ENCODE results near the gene PLEKHM2. TPM values are rescaled to one million over a fixed set of nuclear protein-coding genes. Genes with fewer than 3 reads are reported as not detected.

PLEKHM2 gene
- total RNA-seq, 4 donors from 2014 or later = 34.6 to 57.9 (median 42.4) TPM

DNA sequence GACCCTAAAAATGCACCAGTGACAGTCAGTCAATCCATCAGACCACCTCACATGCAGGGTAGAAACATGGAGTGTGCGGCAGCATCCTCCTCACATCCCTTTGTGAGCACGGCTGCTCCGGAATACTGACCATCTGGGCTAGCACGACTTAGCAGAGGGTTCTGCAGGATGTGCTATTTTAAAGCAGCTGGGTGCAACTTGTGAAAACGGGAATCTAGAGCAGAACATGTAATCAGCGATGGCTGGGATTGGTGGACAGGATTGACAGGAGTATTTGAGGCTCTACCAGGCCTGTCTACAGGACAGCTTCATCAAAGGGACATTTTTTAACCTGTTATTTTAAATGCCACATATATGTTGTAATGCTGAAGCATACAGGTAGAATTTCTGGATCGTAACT is 16.8 kb upstream of the PLEKHM2 start:
- DNase-seq = no peak
- no peak for TF ChIP-seq POLR2A (IDR thresholded peaks at IDR 0.05)
- TF ChIP-seq, protein P1, sequence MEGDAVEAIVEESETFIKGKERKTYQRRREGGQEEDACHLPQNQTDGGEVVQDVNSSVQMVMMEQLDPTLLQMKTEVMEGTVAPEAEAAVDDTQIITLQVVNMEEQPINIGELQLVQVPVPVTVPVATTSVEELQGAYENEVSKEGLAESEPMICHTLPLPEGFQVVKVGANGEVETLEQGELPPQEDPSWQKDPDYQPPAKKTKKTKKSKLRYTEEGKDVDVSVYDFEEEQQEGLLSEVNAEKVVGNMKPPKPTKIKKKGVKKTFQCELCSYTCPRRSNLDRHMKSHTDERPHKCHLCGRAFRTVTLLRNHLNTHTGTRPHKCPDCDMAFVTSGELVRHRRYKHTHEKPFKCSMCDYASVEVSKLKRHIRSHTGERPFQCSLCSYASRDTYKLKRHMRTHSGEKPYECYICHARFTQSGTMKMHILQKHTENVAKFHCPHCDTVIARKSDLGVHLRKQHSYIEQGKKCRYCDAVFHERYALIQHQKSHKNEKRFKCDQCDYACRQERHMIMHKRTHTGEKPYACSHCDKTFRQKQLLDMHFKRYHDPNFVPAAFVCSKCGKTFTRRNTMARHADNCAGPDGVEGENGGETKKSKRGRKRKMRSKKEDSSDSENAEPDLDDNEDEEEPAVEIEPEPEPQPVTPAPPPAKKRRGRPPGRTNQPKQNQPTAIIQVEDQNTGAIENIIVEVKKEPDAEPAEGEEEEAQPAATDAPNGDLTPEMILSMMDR (IDR thresholded peaks at IDR 0.05) = no peak
- Histone ChIP-seq H3K36me3 (peaks cover 0 to 26% (median 0%) of the 10 kb centered on the region in 3 donors), H3K27me3 (no peaks in the 10 kb centered on the region), H3K9me3 (no peaks in the 10 kb centered on the region), H3K4me3 (no peak overlapping the region), H3K4me1 (no peaks in the 10 kb centered on the region), H3K27ac (no peak overlapping the region)
- WGBS, 2 donors = 87 to 89% methylated on average over 7 of the region's 7 CpGs
- intact Hi-C loops (cut with DNase I) = no loop called here

- no peaks in the 10 kb centered on the region for H3K9me3 ChIP-seq
- H3K27me3 ChIP-seq = no peaks in the 10 kb centered on the region
- 78% methylated on average over 5 of the region's 5 CpGs for WGBS, 2 donors
- H3K27ac ChIP-seq = no peak overlapping the region
- DNase-seq = no peak
- H3K4me3 ChIP-seq = no peak overlapping the region
- peaks cover 0 to 23% (median 0%) of the 10 kb centered on the region in 3 donors for H3K36me3 ChIP-seq
- H3K4me1 ChIP-seq = no peaks in the 10 kb centered on the region
- TF ChIP-seq POLR2A (IDR thresholded peaks at IDR 0.05) = no peak
- TF ChIP-seq, protein P1 (IDR thresholded peaks at IDR 0.05) = no peak
- intact Hi-C loops (cut with DNase I) = no loop called here
Observed at GRCh38 chr1:15668089-15668754, 15.9 kb upstream of the PLEKHM2 start.

DNA sequence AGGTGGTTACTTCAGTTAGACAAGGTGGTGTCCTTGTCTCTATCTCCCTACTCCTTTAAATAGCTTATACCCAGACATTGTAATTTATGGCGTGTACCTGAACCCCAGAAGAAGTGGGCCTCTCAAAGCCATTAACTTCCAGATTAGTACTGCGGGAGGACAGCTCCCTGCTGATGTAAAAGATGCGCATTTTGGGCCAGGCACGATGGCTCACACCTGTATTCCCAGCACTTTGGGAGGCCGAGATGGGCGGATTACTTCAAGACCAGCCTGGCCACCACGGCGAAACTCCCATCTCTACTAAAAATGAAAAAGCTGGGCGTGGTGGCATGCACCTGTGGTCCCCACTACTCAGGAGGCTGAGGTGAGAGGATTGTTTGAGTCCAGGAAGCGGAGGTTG is 15.0 kb upstream of the PLEKHM2 start:
- TF ChIP-seq POLR2A (IDR thresholded peaks at IDR 0.05) = no peak
- TF ChIP-seq, protein P1 (IDR thresholded peaks at IDR 0.05) = no peak
- Histone ChIP-seq H3K9me3 (no peaks in the 10 kb centered on the region), H3K27me3 (no peaks in the 10 kb centered on the region), H3K27ac (no peak overlapping the region), H3K4me1 (peaks cover 0 to under 1% (median 0%) of the 10 kb centered on the region in 3 donors), H3K36me3 (peaks cover 0 to 14% (median 0%) of the 10 kb centered on the region in 3 donors), H3K4me3 (no peak overlapping the region)
- 89 to 94% methylated on average over 8 to 10 of the region's 10 CpGs for WGBS, 2 donors
- intact Hi-C loops (cut with DNase I) = no loop called here
- no peak for DNase-seq

- Histone ChIP-seq H3K27ac (no peak overlapping the region), H3K27me3 (no peaks in the 10 kb centered on the region), H3K4me1 (peaks cover 0 to 8% (median 0%) of the 10 kb centered on the region in 3 donors), H3K36me3 (peaks cover 0 to 7% (median 0%) of the 10 kb centered on the region in 3 donors), H3K9me3 (no peaks in the 10 kb centered on the region), H3K4me3 (no peak overlapping the region)
- TF ChIP-seq, protein P1 (IDR thresholded peaks at IDR 0.05) = no peak
- no peak for TF ChIP-seq POLR2A (IDR thresholded peaks at IDR 0.05)
- intact Hi-C loops (cut with DNase I) = no loop called here
- no peak for DNase-seq
- WGBS, 2 donors = 57 to 68% methylated on average over 4 of the region's 4 CpGs
Observed at GRCh38 chr1:15669864-15670263, 14.3 kb upstream of the PLEKHM2 start.

- no peak for DNase-seq
- Histone ChIP-seq H3K36me3 (peaks cover 0 to 4% (median 0%) of the 10 kb centered on the region in 3 donors), H3K27ac (no peak overlapping the region), H3K9me3 (no peaks in the 10 kb centered on the region), H3K4me3 (no peak overlapping the region), H3K27me3 (no peaks in the 10 kb centered on the region), H3K4me1 (peaks cover 0 to 12% (median 0%) of the 10 kb centered on the region in 3 donors)
- intact Hi-C loops (cut with DNase I) = no loop called here
- TF ChIP-seq, protein P1 (IDR thresholded peaks at IDR 0.05) = no peak
- no peak for TF ChIP-seq POLR2A (IDR thresholded peaks at IDR 0.05)
- 100% methylated on average over 2 of the region's 2 CpGs for WGBS, 2 donors
Observed at GRCh38 chr1:15671430-15671829, 12.7 kb upstream of the PLEKHM2 start.
